ENCODE measurements around the gene KRT32. TPM values are rescaled to one million over a fixed set of nuclear protein-coding genes. Genes with fewer than 3 reads are reported as not detected.

KRT32 gene
- total RNA-seq, 2 experiments from 2014 or later, result not detected

- H3K27ac Mint-ChIP-seq, result no peak overlapping the region
These were observed 17.0 kb upstream of the KRT32 start for GRCh38 chr17:41483991-41484826.

GRCh38 chr17:41483531-41483930, 16.3 kb upstream of the KRT32 start:
- H3K27me3 Mint-ChIP-seq, result peaks cover 5% of the 10 kb centered on the region
- no peaks in the 10 kb centered on the region for H3K9me3 Mint-ChIP-seq
- H3K4me1 Mint-ChIP-seq, result no peaks in the 10 kb centered on the region
- H3K27ac Mint-ChIP-seq, result no peak overlapping the region
- H3K4me3 Mint-ChIP-seq, result no peak overlapping the region
- no peak for DNase-seq
- no peaks in the 10 kb centered on the region for H3K36me3 Mint-ChIP-seq

More at GRCh38 chr17:41483991-41484826, 17.0 kb upstream of the KRT32 start:
- Mint-ChIP-seq H3K36me3 (no peaks in the 10 kb centered on the region), H3K4me3 (no peak overlapping the region), H3K4me1 (no peaks in the 10 kb centered on the region), H3K9me3 (no peaks in the 10 kb centered on the region), H3K27me3 (peaks cover 5% of the 10 kb centered on the region)
- DNase-seq, result no peak

DNA sequence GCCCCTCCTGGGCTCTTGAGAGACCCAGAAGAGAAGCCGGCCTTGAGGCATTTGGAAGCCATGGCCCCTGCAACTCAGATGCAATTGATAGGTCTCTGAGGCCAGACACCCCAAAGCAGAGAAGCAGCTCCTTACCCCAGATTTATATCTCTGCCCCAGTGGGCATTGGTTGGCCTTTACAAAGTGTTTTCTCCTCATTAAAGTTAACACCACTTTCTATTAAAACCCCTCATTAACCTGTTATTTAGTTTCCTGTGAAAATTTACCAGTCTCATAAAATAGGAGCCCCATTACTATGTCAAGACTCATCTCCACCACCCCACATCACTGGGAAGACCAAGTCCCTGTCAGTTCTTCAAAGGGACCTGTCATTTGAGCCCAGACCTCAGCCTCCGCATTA, 13.8 kb upstream of the KRT32 start, which contains the start of gene KRT35:
Gene KRT35, minus strand, starts transcription at position 116 of the 400 bp plus-strand sequence. Its CDS starts 54 bp downstream, at position 62.
- Mint-ChIP-seq H3K36me3 (no peaks in the 10 kb centered on the region), H3K27ac (no peak within 1 kb of the TSS), H3K4me3 (no peak within 1 kb of the TSS), H3K9me3 (no peaks in the 10 kb centered on the region), H3K4me1 (no peaks in the 10 kb centered on the region), H3K27me3 (no peaks in the 10 kb centered on the region)
- no peak for DNase-seq

DNA sequence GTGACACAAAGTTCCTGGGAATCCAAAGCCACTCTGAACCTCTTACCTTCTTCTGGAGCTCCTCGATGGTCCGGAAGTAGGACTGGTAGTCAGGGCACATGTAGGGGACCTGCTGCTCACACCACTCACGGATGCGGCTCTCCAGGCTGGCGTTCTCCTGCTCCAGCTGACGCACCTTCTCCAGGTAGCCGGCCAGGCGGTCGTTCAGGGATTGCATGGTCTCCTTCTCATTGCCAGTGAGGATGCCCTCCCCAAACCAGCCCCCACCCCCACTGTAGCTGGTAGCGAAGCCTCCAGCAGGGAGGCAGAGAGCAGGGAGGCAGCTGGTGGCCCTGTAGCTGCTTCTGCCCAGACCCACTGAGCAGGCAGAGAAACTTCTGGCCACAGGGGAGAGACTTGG, 13.4 kb upstream of the KRT32 start:
- H3K27ac Mint-ChIP-seq, result no peak overlapping the region
- H3K27me3 Mint-ChIP-seq, result no peaks in the 10 kb centered on the region
- H3K9me3 Mint-ChIP-seq, result no peaks in the 10 kb centered on the region
- H3K36me3 Mint-ChIP-seq, result no peaks in the 10 kb centered on the region
- no peak overlapping the region for H3K4me3 Mint-ChIP-seq
- no peak for DNase-seq
- no peaks in the 10 kb centered on the region for H3K4me1 Mint-ChIP-seq

- DNase-seq, result no peak
- H3K27ac Mint-ChIP-seq, result no peak overlapping the region
- no peaks in the 10 kb centered on the region for H3K9me3 Mint-ChIP-seq
These were observed 12.9 kb upstream of the KRT32 start for GRCh38 chr17:41480136-41480535.

DNA sequence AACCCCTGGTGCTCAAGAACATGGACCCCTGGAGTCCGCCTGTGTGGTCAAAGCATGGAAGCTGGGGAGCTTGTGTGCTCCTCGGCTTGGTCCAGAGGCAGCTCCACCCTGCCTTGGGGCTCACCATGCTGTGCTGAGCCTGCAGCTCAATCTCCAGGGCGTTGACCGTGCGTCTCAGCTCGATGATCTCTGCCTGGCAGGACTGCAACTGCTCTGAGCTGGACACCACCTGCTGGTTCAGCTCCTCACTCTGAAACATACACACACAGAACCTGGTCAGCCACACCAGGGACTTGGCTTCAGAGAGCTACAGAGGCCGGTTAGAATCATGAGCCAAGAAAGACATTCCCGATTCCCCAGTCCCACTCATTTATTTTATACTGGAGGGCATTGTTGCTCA, 11.1 kb upstream of the KRT32 start:
- H3K9me3 Mint-ChIP-seq, result no peaks in the 10 kb centered on the region
- DNase-seq, result no peak
- H3K27me3 Mint-ChIP-seq, result no peaks in the 10 kb centered on the region
- no peaks in the 10 kb centered on the region for H3K36me3 Mint-ChIP-seq
- H3K27ac Mint-ChIP-seq, result no peak overlapping the region
- H3K4me1 Mint-ChIP-seq, result no peaks in the 10 kb centered on the region
- no peak overlapping the region for H3K4me3 Mint-ChIP-seq

More at GRCh38 chr17:41480136-41480535, 12.9 kb upstream of the KRT32 start:
- Mint-ChIP-seq H3K4me1 (no peaks in the 10 kb centered on the region), H3K4me3 (no peak overlapping the region), H3K36me3 (no peaks in the 10 kb centered on the region), H3K27me3 (no peaks in the 10 kb centered on the region)

DNA sequence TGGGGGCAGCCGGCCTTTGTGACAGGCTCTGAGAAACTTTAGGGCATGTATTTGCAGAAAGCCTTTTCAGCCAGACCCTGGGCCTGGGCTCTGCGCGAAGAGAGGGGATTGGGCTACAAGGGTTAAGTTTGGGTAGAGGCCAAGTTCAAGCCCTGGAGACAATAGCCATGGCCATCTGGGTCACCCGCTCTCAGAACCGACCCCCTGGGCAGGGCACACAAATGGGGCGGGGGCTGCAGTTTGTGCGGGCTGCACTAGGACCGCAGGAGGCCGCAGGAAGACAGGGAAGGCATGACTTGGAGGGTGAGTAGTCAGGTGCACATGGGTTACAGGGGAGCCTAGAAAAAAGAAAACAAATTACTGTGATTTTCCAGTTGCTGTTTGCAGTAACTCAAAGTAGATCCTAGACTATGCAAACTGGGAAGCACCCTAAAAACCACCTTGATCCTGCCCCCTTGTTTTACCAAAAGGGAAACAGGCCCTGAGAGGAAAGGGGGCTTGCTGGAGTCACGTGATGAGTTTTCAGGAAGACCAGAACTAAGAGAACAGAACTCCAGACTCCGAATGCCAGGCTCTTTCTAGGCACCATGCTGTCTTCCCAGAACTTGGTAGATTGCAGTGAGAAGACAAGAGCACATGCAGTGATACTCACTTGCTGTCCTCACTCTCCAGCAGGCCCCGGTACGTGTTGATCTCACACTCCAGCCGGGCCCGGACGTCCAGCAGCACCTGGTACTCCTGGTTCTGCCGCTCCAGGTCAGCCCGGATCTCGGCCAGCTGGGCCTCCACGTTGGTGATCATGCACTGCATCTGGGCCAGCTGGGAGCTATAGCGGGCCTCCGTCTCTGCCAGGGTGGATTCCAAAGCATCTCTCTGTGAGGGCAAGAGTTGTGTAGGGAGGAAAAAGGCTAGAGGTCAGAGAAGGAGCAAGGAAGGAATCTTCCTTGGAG, 10.0 kb upstream of the KRT32 start:
- Mint-ChIP-seq H3K36me3 (no peaks in the 10 kb centered on the region), H3K9me3 (peaks cover 2% of the 10 kb centered on the region), H3K27me3 (no peaks in the 10 kb centered on the region), H3K4me1 (no peaks in the 10 kb centered on the region), H3K4me3 (no peak overlapping the region), H3K27ac (no peak overlapping the region)
- no peak for DNase-seq

DNA sequence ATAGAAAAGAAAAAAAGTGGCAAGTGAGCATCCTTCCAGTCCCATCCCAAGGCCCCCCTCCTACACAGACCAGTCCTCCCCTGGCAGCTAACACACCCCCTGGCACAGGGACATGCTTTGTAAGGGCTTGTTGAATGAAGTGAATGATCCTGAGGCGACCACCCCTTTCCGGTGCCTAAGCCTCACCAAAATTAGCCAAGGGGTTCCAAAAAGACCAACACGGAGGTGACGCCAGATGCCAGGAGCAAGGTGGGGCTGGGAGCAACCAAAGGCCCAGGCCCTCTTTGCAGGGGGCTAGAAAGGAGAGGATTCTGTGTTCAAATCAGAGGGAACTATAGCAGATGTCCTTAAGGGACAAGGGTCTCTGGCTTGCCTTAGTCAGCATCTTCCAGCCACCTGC, 8.2 kb upstream of the KRT32 start:
- no peaks in the 10 kb centered on the region for H3K4me1 Mint-ChIP-seq
- H3K4me3 Mint-ChIP-seq, result no peak overlapping the region
- H3K36me3 Mint-ChIP-seq, result no peaks in the 10 kb centered on the region
- no peak for DNase-seq
- peaks cover 6% of the 10 kb centered on the region for H3K9me3 Mint-ChIP-seq
- no peaks in the 10 kb centered on the region for H3K27me3 Mint-ChIP-seq
- H3K27ac Mint-ChIP-seq, result no peak overlapping the region

- no peaks in the 10 kb centered on the region for H3K36me3 Mint-ChIP-seq
These were observed 7.7 kb upstream of the KRT32 start for GRCh38 chr17:41474863-41475262.

DNA sequence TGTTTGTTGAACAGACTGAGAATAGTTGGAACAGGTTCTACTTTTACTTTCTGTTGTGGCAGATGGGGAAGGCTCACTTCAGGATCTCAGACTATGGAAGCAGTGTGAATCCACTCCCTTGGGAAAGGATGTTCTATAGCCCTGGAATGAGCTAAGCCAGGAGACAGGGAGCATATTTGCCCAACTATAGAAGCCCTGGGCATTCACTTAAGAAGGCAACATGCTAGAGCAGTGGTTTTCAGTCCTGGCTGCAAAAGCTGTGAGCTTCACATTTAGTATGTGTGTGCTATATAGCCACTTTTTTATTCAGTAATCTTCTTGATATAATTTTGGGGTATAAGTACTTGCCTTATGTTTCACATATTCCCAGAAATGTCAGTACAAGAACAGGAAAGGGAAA, 1.2 kb upstream of the KRT32 start:
- no peaks in the 10 kb centered on the region for H3K27me3 Mint-ChIP-seq
- peaks cover 6% of the 10 kb centered on the region for H3K9me3 Mint-ChIP-seq
- H3K27ac Mint-ChIP-seq, result no peak overlapping the region
- H3K4me1 Mint-ChIP-seq, result no peaks in the 10 kb centered on the region
- DNase-seq, result no peak
- no peak overlapping the region for H3K4me3 Mint-ChIP-seq
- H3K36me3 Mint-ChIP-seq, result no peaks in the 10 kb centered on the region

More at GRCh38 chr17:41474863-41475262, 7.7 kb upstream of the KRT32 start:
- DNase-seq, result no peak
- Mint-ChIP-seq H3K27me3 (no peaks in the 10 kb centered on the region), H3K4me3 (no peak overlapping the region), H3K9me3 (peaks cover 6% of the 10 kb centered on the region), H3K4me1 (no peaks in the 10 kb centered on the region), H3K27ac (no peak overlapping the region)

GRCh38 chr17:41467561-41467960, 375 bp upstream of the KRT32 start:
- H3K4me1 Mint-ChIP-seq, result no peaks in the 10 kb centered on the region
- no peaks in the 10 kb centered on the region for H3K27me3 Mint-ChIP-seq
- H3K9me3 Mint-ChIP-seq, result peaks cover 5% of the 10 kb centered on the region
- no peak overlapping the region for H3K4me3 Mint-ChIP-seq
- H3K27ac Mint-ChIP-seq, result no peak overlapping the region
- no peaks in the 10 kb centered on the region for H3K36me3 Mint-ChIP-seq
- no peak for DNase-seq

GRCh38 chr17:41464682-41465081, 2.5 kb downstream of the KRT32 start:
- H3K9me3 Mint-ChIP-seq, result no peaks in the 10 kb centered on the region
- H3K27me3 Mint-ChIP-seq, result no peaks in the 10 kb centered on the region
- H3K36me3 Mint-ChIP-seq, result no peaks in the 10 kb centered on the region
- no peak overlapping the region for H3K4me3 Mint-ChIP-seq
- H3K27ac Mint-ChIP-seq, result no peak overlapping the region
- no peaks in the 10 kb centered on the region for H3K4me1 Mint-ChIP-seq
- no peak for DNase-seq

GRCh38 chr17:41464173-41464572, 3.0 kb downstream of the KRT32 start:
- Mint-ChIP-seq H3K27ac (no peak overlapping the region), H3K4me1 (no peaks in the 10 kb centered on the region), H3K4me3 (no peak overlapping the region), H3K36me3 (no peaks in the 10 kb centered on the region), H3K27me3 (no peaks in the 10 kb centered on the region), H3K9me3 (no peaks in the 10 kb centered on the region)
- no peak for DNase-seq

DNA sequence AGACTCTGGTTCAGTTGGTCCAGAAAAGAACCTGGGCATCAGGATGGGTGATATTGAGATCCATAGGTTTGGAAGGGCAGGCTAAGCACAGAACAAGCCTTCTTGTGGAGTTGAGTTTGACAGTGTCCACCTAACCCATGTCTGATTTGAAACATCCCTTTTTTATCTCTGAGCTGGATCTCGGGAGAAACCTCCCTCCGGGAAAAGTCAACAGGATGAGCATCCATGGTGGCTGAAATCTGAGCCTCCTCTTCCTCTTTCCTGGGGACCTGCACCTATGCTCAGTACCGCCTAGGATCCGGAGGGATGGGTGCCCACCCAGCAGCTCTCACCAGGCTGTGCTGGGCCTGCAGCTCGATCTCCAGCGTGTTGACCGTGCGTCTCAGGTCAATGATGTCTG, 3.4 kb downstream of the KRT32 start:
- no peaks in the 10 kb centered on the region for H3K4me1 Mint-ChIP-seq
- H3K4me3 Mint-ChIP-seq, result no peak overlapping the region
- H3K36me3 Mint-ChIP-seq, result no peaks in the 10 kb centered on the region
- H3K27ac Mint-ChIP-seq, result no peak overlapping the region
- no peak for DNase-seq
- no peaks in the 10 kb centered on the region for H3K9me3 Mint-ChIP-seq
- no peaks in the 10 kb centered on the region for H3K27me3 Mint-ChIP-seq

- Mint-ChIP-seq H3K4me1 (no peaks in the 10 kb centered on the region), H3K27me3 (no peaks in the 10 kb centered on the region), H3K27ac (no peak overlapping the region), H3K4me3 (no peak overlapping the region), H3K36me3 (no peaks in the 10 kb centered on the region), H3K9me3 (no peaks in the 10 kb centered on the region)
- DNase-seq, result no peak
These were observed 4.5 kb downstream of the KRT32 start for GRCh38 chr17:41462705-41463104.

Data from activated naive CD8-positive, alpha-beta T cell treated with anti-CD3 and anti-CD28 coated beads for 36 hours (primary cell).